HepG2 (cell line): ENCODE data around the gene MUC6.

Experiments
- EZH2 ChIP-seq: conservative IDR thresholded peaks from 2 replicates; pipeline ENCODE4 v1.6.1; 2012; ENCODE audit warnings: mild to moderate bottlenecking, low read depth, low read length, moderate library complexity
- HDAC2 ChIP-seq: sonication (generic); formaldehyde crosslinking; IDR thresholded peaks from 2 replicates; pipeline ENCODE4 v1.4.0; 2020; ENCODE audit warnings: missing genetic modification reagents
- NKX3-1 ChIP-seq: sonication (generic); formaldehyde crosslinking; IDR thresholded peaks from 2 replicates; pipeline ENCODE4 v1.5.0; 2020; ENCODE audit warnings: missing genetic modification reagents
- POLR2A ChIP-seq, 2 experiments: IDR thresholded peaks; 2 replicates each; pipeline ENCODE4 v1.6.1; 2011; ENCODE audit warnings: low read depth in 2 of 2, low read length in 2 of 2, mild to moderate bottlenecking in 1 of 2, moderate library complexity in 1 of 2; ENCODE audit not compliant: insufficient read depth in 1 of 2
- RBM39 ChIP-seq: fragments of 200-400 bp; formaldehyde crosslinking; IDR thresholded peaks from one replicate; pipeline ENCODE4 v1.6.1; 2018; ENCODE audit warnings: antibody characterized with exemption, mild to moderate bottlenecking, low read depth, low read length; ENCODE audit not compliant: poor library complexity, severe bottlenecking
- RFX1 ChIP-seq: fragments of 450-650 bp; IDR thresholded peaks from 2 replicates; pipeline ENCODE4 v1.6.1; 2017
- ZNF350 ChIP-seq: sonication (generic); formaldehyde crosslinking; IDR thresholded peaks from 2 replicates; pipeline ENCODE4 v1.4.0; 2020; ENCODE audit warnings: mild to moderate bottlenecking, low read depth, missing genetic modification reagents, borderline replicate concordance
- ZNF44 ChIP-seq: sonication (generic); formaldehyde crosslinking; IDR thresholded peaks from 2 replicates; pipeline ENCODE4 v1.5.1; 2020; ENCODE audit warnings: mild to moderate bottlenecking, missing genetic modification reagents
- ZNF740 ChIP-seq: sonication (generic); formaldehyde crosslinking; IDR thresholded peaks from 2 replicates; pipeline ENCODE4 v1.4.0; 2020; ENCODE audit warnings: missing genetic modification reagents

- TF ChIP-seq EZH2 (no peak), ZNF44 (CRISPR knock-in tag) (no peak), ZNF740 (no peak), ZNF350 (CRISPR knock-in tag) (no peak), POLR2A (IDR thresholded peaks at IDR 0.05; ENCODE audit: insufficient read depth in 1 of 2, low read depth in 2 of 2, low read length in 2 of 2) (no peak), RFX1 (no peak), RBM39 (no peak), HDAC2 (CRISPR knock-in tag) (no peak), NKX3-1 (CRISPR knock-in tag) (no peak)
Observed at GRCh38 chr11:1034001-1034400, 2.5 kb downstream of the MUC6 start.
